HG03196 (cell line): Measurements from ENCODE around the gene PRPF38A.

Experiments used
- ATAC-seq: cut with Tn5 transposase; IDR thresholded peaks from one replicate; pipeline ENCODE4 v1.9.1; 2021; ENCODE audit not compliant: unreplicated experiment

The PRPF38A gene

GRCh38 chr1:52399629-52400028 lies 4.8 kb upstream of the PRPF38A start:
- ATAC-seq, result no peak

- no peak for ATAC-seq
These were observed 4.3 kb upstream of the PRPF38A start for GRCh38 chr1:52400131-52400530.

GRCh38 chr1:52402860-52403240 lies 1.6 kb upstream of the PRPF38A start:
- no peak for ATAC-seq

- ATAC-seq, result peak; percentile 31
These were observed 761 bp upstream of the PRPF38A start for GRCh38 chr1:52403566-52404115.

GRCh38 chr1:52404975-52405338 lies 555 bp downstream of the PRPF38A start:
- ATAC-seq, result no peak

GRCh38 chr1:52413410-52413989 lies 9.1 kb downstream of the PRPF38A start:
- ATAC-seq, result no peak

GRCh38 chr1:52414942-52415341 lies 10.5 kb downstream of the PRPF38A start:
- ATAC-seq, result no peak

GRCh38 chr1:52416811-52417210 lies 12.4 kb downstream of the PRPF38A start:
- no peak for ATAC-seq

- ATAC-seq, result no peak
These were observed 16.3 kb downstream of the PRPF38A start for GRCh38 chr1:52420713-52421112.

- no peak for ATAC-seq
These were observed 18.7 kb downstream of the PRPF38A start for GRCh38 chr1:52423055-52423454.

GRCh38 chr1:52423771-52424170 lies 19.4 kb downstream of the PRPF38A start:
- ATAC-seq, result no peak

- no peak for ATAC-seq
These were observed 19.8 kb downstream of the PRPF38A start for GRCh38 chr1:52424231-52424636.

- no peak for ATAC-seq
These were observed 20.4 kb downstream of the PRPF38A start for GRCh38 chr1:52424813-52425212.

GRCh38 chr1:52426371-52426770 lies 22.0 kb downstream of the PRPF38A start:
- ATAC-seq, result no peak

GRCh38 chr1:52427152-52427551 lies 22.8 kb downstream of the PRPF38A start:
- no peak for ATAC-seq

GRCh38 chr1:52432807-52433206 lies 28.4 kb downstream of the PRPF38A start:
- no peak for ATAC-seq

GRCh38 chr1:52435211-52435610 lies 30.8 kb downstream of the PRPF38A start:
- no peak for ATAC-seq

- ATAC-seq, result no peak
These were observed 31.2 kb downstream of the PRPF38A start for GRCh38 chr1:52435650-52436049.

GRCh38 chr1:52436817-52437216 lies 32.4 kb downstream of the PRPF38A start:
- no peak for ATAC-seq

- ATAC-seq, result no peak
These were observed 35.6 kb downstream of the PRPF38A start for GRCh38 chr1:52439976-52440375.

GRCh38 chr1:52444463-52444862 lies 40.1 kb downstream of the PRPF38A start:
- ATAC-seq, result no peak

GRCh38 chr1:52454127-52454526 lies 49.7 kb downstream of the PRPF38A start:
- ATAC-seq, result no peak

GRCh38 chr1:52454779-52455178 lies 50.4 kb downstream of the PRPF38A start:
- no peak for ATAC-seq
